ENCODE results near the gene CHD3.
A peak's percentile ranks its signal among the peaks of the same experiment; 100 is the strongest.

The CHD3 gene

GRCh38 chr17:7903154-7904103, 14.8 kb downstream of the CHD3 start:
- DNase-seq, result no peak

- no peak for DNase-seq
Observed at GRCh38 chr17:7909089-7909488, 20.5 kb downstream of the CHD3 start.

GRCh38 chr17:7910281-7910680, 21.7 kb downstream of the CHD3 start:
- DNase-seq, result no peak

- DNase-seq, result no peak
Observed at GRCh38 chr17:7910711-7911110, 22.1 kb downstream of the CHD3 start.

GRCh38 chr17:7911116-7911515, 22.5 kb downstream of the CHD3 start:
- no peak for DNase-seq

GRCh38 chr17:7912927-7913524, 24.4 kb downstream of the CHD3 start:
- DNase-seq, result peak; percentile 54

- no peak for DNase-seq
Observed at GRCh38 chr17:7915179-7915610, 26.6 kb downstream of the CHD3 start.

GRCh38 chr17:7915611-7916384, 27.2 kb downstream of the CHD3 start, which contains the start of gene RNF227:
Gene RNF227, minus strand, starts transcription at chr17:7916289. Its CDS starts 94 bp downstream, at chr17:7916195.
- peak; percentile 96 for DNase-seq

GRCh38 chr17:7916385-7916682, 27.7 kb downstream of the CHD3 start:
- DNase-seq, result no peak

- no peak for DNase-seq
Observed at GRCh38 chr17:7916808-7917207, 28.2 kb downstream of the CHD3 start.

- DNase-seq, result no peak
Observed at GRCh38 chr17:7922269-7922844, 33.8 kb downstream of the CHD3 start.

- DNase-seq, result peak; percentile 86
Observed at GRCh38 chr17:7922845-7923628, 34.4 kb downstream of the CHD3 start.

GRCh38 chr17:7927596-7927995, 39.0 kb downstream of the CHD3 start:
- DNase-seq, result no peak

GRCh38 chr17:7929158-7930023, 40.8 kb downstream of the CHD3 start, which contains the start of gene KCNAB3:
Gene KCNAB3, minus strand, starts transcription at chr17:7929856. Its CDS starts 421 bp downstream, at chr17:7929435.
- peak; percentile 85 for DNase-seq

- DNase-seq, result no peak
Observed at GRCh38 chr17:7930841-7931631, 42.4 kb downstream of the CHD3 start.

- DNase-seq, result peak; percentile 98
Observed at GRCh38 chr17:7931709-7932482, 43.3 kb downstream of the CHD3 start, which contains the start of the genes CNTROB and TRAPPC1. Gene CNTROB, plus strand, starts transcription at chr17:7932206. Its CDS starts 874 bp downstream, at chr17:7933080. Gene TRAPPC1, minus strand, starts transcription at chr17:7931946. Its CDS starts 117 bp downstream, at chr17:7931829.

GRCh38 chr17:7932483-7932891, 43.9 kb downstream of the CHD3 start:
- DNase-seq, result no peak

GRCh38 chr17:7932949-7933348, 44.4 kb downstream of the CHD3 start:
- DNase-seq, result no peak

- no peak for DNase-seq
Observed at GRCh38 chr17:7935859-7936258, 47.3 kb downstream of the CHD3 start.

Measured in NCI-H1436 (cell line).